ENCODE data around the gene FILIP1L.

The FILIP1L gene

GRCh38 chr3:100125161-100125938, 11.0 kb upstream of the FILIP1L start:
- H3K4me3 ChIP-seq (ENCODE audit: low read length in 2 of 2): no peak overlapping the region
- H3K9me3 ChIP-seq (ENCODE audit: control insufficient read depth in 2 of 2, low read length in 2 of 2): no peaks in the 10 kb centered on the region
- no peaks in the 10 kb centered on the region for H3K27me3 ChIP-seq (ENCODE audit: control insufficient read depth in 1 of 2, insufficient read depth in 2 of 2, low read length in 2 of 2)
- H3K4me1 ChIP-seq (ENCODE audit: control insufficient read depth, insufficient read depth, low read length): peaks cover 10% of the 10 kb centered on the region
- H3K9ac ChIP-seq (ENCODE audit: low read length in 2 of 2): no peak overlapping the region
- H3K36me3 ChIP-seq (ENCODE audit: control insufficient read depth in 2 of 2, insufficient read depth in 2 of 2, low read length in 2 of 2): no peaks in the 10 kb centered on the region
- no peak overlapping the region for H3K27ac ChIP-seq (ENCODE audit: low read length)

DNA sequence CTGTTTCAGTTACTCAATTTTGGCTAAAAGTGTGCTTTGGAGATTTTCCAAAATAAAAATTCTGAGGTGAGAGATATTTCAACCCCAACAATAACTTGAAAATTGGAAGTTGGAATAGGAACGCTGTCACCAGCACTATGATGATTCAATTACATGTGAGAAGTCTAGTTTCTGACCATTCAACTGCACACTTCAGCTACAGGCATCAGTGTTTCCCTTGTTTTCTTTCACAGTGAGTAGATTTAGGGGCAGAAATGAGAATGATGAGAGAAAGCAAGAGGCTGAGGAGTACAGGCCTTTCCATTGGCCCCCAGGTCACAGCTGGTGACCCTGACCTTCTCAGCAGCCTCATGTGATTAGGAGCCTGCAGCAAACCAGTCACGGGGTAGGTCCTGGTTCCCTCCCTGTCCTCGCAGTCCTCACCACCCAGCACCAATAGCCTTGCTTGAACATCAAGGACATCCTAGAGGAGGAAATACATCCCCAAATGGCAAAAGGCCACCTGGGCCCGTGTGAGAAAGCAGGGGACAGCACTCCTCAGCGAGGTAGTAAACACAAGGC, 10.0 kb upstream of the FILIP1L start:
- Histone ChIP-seq H3K9ac (ENCODE audit: low read length in 2 of 2) (no peak overlapping the region), H3K4me1 (ENCODE audit: control insufficient read depth, insufficient read depth, low read length) (peaks cover 10% of the 10 kb centered on the region), H3K27me3 (ENCODE audit: control insufficient read depth in 1 of 2, insufficient read depth in 2 of 2, low read length in 2 of 2) (no peaks in the 10 kb centered on the region), H3K27ac (ENCODE audit: low read length) (no peak overlapping the region), H3K36me3 (ENCODE audit: control insufficient read depth in 2 of 2, insufficient read depth in 2 of 2, low read length in 2 of 2) (no peaks in the 10 kb centered on the region), H3K4me3 (ENCODE audit: low read length in 2 of 2) (no peak overlapping the region), H3K9me3 (ENCODE audit: control insufficient read depth in 2 of 2, low read length in 2 of 2) (no peaks in the 10 kb centered on the region)

DNA sequence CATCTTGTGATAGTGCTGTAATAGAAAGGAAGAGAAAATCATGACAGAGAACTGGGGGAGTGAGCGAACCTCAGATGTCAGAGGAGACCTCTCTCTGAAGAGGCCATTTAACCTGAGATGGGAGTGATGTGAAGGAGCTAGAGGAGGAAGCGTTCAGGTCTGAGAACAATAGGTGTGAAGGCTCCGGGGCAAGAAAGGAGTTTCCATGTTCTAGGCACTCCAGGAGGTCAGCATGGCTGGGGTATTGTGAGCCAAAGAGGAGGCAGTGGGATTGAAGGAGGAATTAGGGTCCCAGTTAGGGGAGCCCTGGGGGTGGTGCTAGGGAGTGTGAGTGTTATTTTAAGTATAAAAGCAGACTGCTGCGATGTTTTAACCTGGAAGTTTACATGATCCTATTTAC, 8.8 kb upstream of the FILIP1L start:
- Histone ChIP-seq H3K9me3 (ENCODE audit: control insufficient read depth in 2 of 2, low read length in 2 of 2) (no peaks in the 10 kb centered on the region), H3K4me1 (ENCODE audit: control insufficient read depth, insufficient read depth, low read length) (peaks cover 10% of the 10 kb centered on the region), H3K4me3 (ENCODE audit: low read length in 2 of 2) (no peak overlapping the region), H3K9ac (ENCODE audit: low read length in 2 of 2) (no peak overlapping the region), H3K27me3 (ENCODE audit: control insufficient read depth in 1 of 2, insufficient read depth in 2 of 2, low read length in 2 of 2) (no peaks in the 10 kb centered on the region), H3K27ac (ENCODE audit: low read length) (no peak overlapping the region), H3K36me3 (ENCODE audit: control insufficient read depth in 2 of 2, insufficient read depth in 2 of 2, low read length in 2 of 2) (no peaks in the 10 kb centered on the region)

GRCh38 chr3:100122321-100122720, 8.0 kb upstream of the FILIP1L start:
- peaks cover 10% of the 10 kb centered on the region for H3K4me1 ChIP-seq (ENCODE audit: control insufficient read depth, insufficient read depth, low read length)

DNA sequence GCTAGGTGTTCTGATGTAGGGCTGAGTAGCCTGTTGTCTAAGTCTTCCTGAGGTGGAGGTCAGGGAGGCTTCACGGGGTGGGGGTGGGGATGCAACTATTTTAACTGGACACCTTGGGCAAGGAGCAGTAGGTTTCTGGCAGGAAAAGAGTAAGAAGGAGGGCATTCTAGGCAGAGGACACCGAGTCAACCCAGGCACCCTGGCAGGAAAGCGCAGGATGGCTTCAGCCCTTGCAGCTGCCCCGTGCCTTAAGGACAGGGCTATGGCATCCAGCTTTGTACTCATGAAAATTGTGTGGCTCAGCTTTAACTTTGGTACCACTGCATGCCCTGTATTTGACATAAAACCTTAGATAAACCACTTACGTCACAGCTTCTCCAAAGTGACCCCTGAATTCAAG, 6.4 kb upstream of the FILIP1L start:
- no peaks in the 10 kb centered on the region for H3K27me3 ChIP-seq (ENCODE audit: control insufficient read depth in 1 of 2, insufficient read depth in 2 of 2, low read length in 2 of 2)
- H3K4me1 ChIP-seq (ENCODE audit: control insufficient read depth, insufficient read depth, low read length): peaks cover 9% of the 10 kb centered on the region
- no peak overlapping the region for H3K27ac ChIP-seq (ENCODE audit: low read length)
- H3K9me3 ChIP-seq (ENCODE audit: control insufficient read depth in 2 of 2, low read length in 2 of 2): no peaks in the 10 kb centered on the region
- no peak overlapping the region for H3K9ac ChIP-seq (ENCODE audit: low read length in 2 of 2)
- no peak overlapping the region for H3K4me3 ChIP-seq (ENCODE audit: low read length in 2 of 2)
- no peaks in the 10 kb centered on the region for H3K36me3 ChIP-seq (ENCODE audit: control insufficient read depth in 2 of 2, insufficient read depth in 2 of 2, low read length in 2 of 2)

More at GRCh38 chr3:100122321-100122720, 8.0 kb upstream of the FILIP1L start:
- no peaks in the 10 kb centered on the region for H3K36me3 ChIP-seq (ENCODE audit: control insufficient read depth in 2 of 2, insufficient read depth in 2 of 2, low read length in 2 of 2)
- no peak overlapping the region for H3K4me3 ChIP-seq (ENCODE audit: low read length in 2 of 2)
- H3K27ac ChIP-seq (ENCODE audit: low read length): no peak overlapping the region
- H3K9ac ChIP-seq (ENCODE audit: low read length in 2 of 2): no peak overlapping the region
- H3K9me3 ChIP-seq (ENCODE audit: control insufficient read depth in 2 of 2, low read length in 2 of 2): no peaks in the 10 kb centered on the region
- H3K27me3 ChIP-seq (ENCODE audit: control insufficient read depth in 1 of 2, insufficient read depth in 2 of 2, low read length in 2 of 2): no peaks in the 10 kb centered on the region

DNA sequence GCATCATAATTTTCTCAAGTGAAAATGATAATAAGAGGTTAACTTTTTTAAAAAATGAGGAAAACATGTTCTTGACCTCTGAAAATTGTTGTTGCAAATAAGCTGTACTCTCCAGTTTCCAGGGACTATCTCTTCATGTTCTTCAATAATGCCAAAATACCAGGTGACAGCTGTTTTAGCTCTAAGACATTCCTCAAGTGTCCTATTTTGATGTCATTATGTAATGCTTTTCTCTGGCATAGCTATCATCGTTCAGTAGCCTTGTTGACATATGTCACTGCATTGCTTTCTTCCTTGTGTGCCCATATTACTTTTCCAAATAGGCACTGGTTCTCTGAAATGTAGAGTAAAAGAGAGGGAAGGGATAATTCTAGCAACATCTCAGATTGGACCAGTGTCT, 5.7 kb upstream of the FILIP1L start:
- no peaks in the 10 kb centered on the region for H3K27me3 ChIP-seq (ENCODE audit: control insufficient read depth in 1 of 2, insufficient read depth in 2 of 2, low read length in 2 of 2)
- no peak overlapping the region for H3K27ac ChIP-seq (ENCODE audit: low read length)
- no peak overlapping the region for H3K9ac ChIP-seq (ENCODE audit: low read length in 2 of 2)
- no peaks in the 10 kb centered on the region for H3K36me3 ChIP-seq (ENCODE audit: control insufficient read depth in 2 of 2, insufficient read depth in 2 of 2, low read length in 2 of 2)
- H3K4me3 ChIP-seq (ENCODE audit: low read length in 2 of 2): no peak overlapping the region
- H3K9me3 ChIP-seq (ENCODE audit: control insufficient read depth in 2 of 2, low read length in 2 of 2): no peaks in the 10 kb centered on the region
- H3K4me1 ChIP-seq (ENCODE audit: control insufficient read depth, insufficient read depth, low read length): peaks cover 4% of the 10 kb centered on the region

- no peak overlapping the region for H3K4me3 ChIP-seq (ENCODE audit: low read length in 2 of 2)
- H3K36me3 ChIP-seq (ENCODE audit: control insufficient read depth in 2 of 2, insufficient read depth in 2 of 2, low read length in 2 of 2): no peaks in the 10 kb centered on the region
- no peaks in the 10 kb centered on the region for H3K9me3 ChIP-seq (ENCODE audit: control insufficient read depth in 2 of 2, low read length in 2 of 2)
- peaks cover 11% of the 10 kb centered on the region for H3K4me1 ChIP-seq (ENCODE audit: control insufficient read depth, insufficient read depth, low read length)
- H3K27me3 ChIP-seq (ENCODE audit: control insufficient read depth in 1 of 2, insufficient read depth in 2 of 2, low read length in 2 of 2): no peaks in the 10 kb centered on the region
- H3K27ac ChIP-seq (ENCODE audit: low read length): no peak overlapping the region
- no peak overlapping the region for H3K9ac ChIP-seq (ENCODE audit: low read length in 2 of 2)
Measured at GRCh38 chr3:100117093-100117492, 2.8 kb upstream of the FILIP1L start.

- Histone ChIP-seq H3K4me3 (ENCODE audit: low read length in 2 of 2) (no peak overlapping the region), H3K9me3 (ENCODE audit: control insufficient read depth in 2 of 2, low read length in 2 of 2) (no peaks in the 10 kb centered on the region), H3K36me3 (ENCODE audit: control insufficient read depth in 2 of 2, insufficient read depth in 2 of 2, low read length in 2 of 2) (no peaks in the 10 kb centered on the region), H3K9ac (ENCODE audit: low read length in 2 of 2) (no peak overlapping the region), H3K4me1 (ENCODE audit: control insufficient read depth, insufficient read depth, low read length) (peaks cover 14% of the 10 kb centered on the region), H3K27me3 (ENCODE audit: control insufficient read depth in 1 of 2, insufficient read depth in 2 of 2, low read length in 2 of 2) (no peaks in the 10 kb centered on the region), H3K27ac (ENCODE audit: low read length) (no peak overlapping the region)
Measured at GRCh38 chr3:100113723-100114412, 433 bp downstream of the FILIP1L start.

DNA sequence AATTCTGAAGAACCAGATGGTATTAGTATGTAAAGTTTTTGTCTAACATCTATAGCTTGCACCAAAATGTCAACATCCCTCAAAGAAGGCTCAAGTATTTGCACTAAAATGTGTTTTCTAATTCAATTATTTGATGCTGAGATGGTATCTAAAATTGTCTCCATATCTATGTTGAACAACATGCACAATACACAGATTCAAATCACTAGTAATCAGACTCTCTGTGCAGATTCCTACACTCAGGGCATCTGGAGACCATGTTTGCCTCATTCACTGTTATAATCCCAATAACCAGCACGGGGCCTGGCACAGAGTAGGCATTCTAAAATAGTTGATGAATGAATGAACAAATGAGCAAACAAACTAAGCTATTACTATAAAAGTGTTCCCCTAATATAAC, 2.6 kb downstream of the FILIP1L start:
- Histone ChIP-seq H3K9ac (ENCODE audit: low read length in 2 of 2) (no peak overlapping the region), H3K27me3 (ENCODE audit: control insufficient read depth in 1 of 2, insufficient read depth in 2 of 2, low read length in 2 of 2) (no peaks in the 10 kb centered on the region), H3K27ac (ENCODE audit: low read length) (no peak overlapping the region), H3K4me1 (ENCODE audit: control insufficient read depth, insufficient read depth, low read length) (peaks cover 18% of the 10 kb centered on the region), H3K4me3 (ENCODE audit: low read length in 2 of 2) (no peak overlapping the region), H3K9me3 (ENCODE audit: control insufficient read depth in 2 of 2, low read length in 2 of 2) (no peaks in the 10 kb centered on the region), H3K36me3 (ENCODE audit: control insufficient read depth in 2 of 2, insufficient read depth in 2 of 2, low read length in 2 of 2) (no peaks in the 10 kb centered on the region)

DNA sequence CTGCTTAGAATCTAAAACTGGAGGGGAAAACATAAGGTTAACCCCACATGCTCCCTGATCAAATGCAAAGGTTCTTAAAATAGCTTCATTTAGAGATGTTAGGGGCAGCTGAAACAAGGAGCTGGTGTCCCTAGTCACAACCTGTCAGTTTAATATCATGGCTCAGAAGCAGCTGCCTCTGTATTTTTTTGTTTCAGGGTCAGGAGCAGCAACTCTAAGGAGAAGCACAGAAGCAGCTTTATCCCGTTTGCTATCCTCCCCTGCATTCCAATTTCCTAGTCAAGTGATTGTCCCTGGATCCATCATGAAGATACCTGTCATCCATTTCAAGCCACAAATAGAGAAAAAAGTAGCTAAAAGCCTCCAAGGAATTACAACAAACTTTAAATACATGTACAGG, 4.1 kb downstream of the FILIP1L start:
- H3K4me1 ChIP-seq (ENCODE audit: control insufficient read depth, insufficient read depth, low read length): peaks cover 23% of the 10 kb centered on the region
- H3K36me3 ChIP-seq (ENCODE audit: control insufficient read depth in 2 of 2, insufficient read depth in 2 of 2, low read length in 2 of 2): no peaks in the 10 kb centered on the region
- no peak overlapping the region for H3K27ac ChIP-seq (ENCODE audit: low read length)
- H3K4me3 ChIP-seq (ENCODE audit: low read length in 2 of 2): no peak overlapping the region
- H3K27me3 ChIP-seq (ENCODE audit: control insufficient read depth in 1 of 2, insufficient read depth in 2 of 2, low read length in 2 of 2): no peaks in the 10 kb centered on the region
- H3K9me3 ChIP-seq (ENCODE audit: control insufficient read depth in 2 of 2, low read length in 2 of 2): no peaks in the 10 kb centered on the region
- no peak overlapping the region for H3K9ac ChIP-seq (ENCODE audit: low read length in 2 of 2)
